ENCODE results near the gene TDRD12.

- TF ChIP-seq, protein P1, sequence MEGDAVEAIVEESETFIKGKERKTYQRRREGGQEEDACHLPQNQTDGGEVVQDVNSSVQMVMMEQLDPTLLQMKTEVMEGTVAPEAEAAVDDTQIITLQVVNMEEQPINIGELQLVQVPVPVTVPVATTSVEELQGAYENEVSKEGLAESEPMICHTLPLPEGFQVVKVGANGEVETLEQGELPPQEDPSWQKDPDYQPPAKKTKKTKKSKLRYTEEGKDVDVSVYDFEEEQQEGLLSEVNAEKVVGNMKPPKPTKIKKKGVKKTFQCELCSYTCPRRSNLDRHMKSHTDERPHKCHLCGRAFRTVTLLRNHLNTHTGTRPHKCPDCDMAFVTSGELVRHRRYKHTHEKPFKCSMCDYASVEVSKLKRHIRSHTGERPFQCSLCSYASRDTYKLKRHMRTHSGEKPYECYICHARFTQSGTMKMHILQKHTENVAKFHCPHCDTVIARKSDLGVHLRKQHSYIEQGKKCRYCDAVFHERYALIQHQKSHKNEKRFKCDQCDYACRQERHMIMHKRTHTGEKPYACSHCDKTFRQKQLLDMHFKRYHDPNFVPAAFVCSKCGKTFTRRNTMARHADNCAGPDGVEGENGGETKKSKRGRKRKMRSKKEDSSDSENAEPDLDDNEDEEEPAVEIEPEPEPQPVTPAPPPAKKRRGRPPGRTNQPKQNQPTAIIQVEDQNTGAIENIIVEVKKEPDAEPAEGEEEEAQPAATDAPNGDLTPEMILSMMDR (IDR thresholded peaks at IDR 0.05): no peak
- TF ChIP-seq POLR2A (IDR thresholded peaks at IDR 0.05): no peak
Measured at GRCh38 chr19:32859591-32859990, 140.0 kb downstream of the TDRD12 start.
